Jurkat, Clone E6-1 (cell line): Measurements from ENCODE around the gene MYL12A. TPM values are rescaled to one million over a fixed set of nuclear protein-coding genes. Genes with fewer than 3 reads are reported as not detected.
"Not testable (repeated sequence)": the region's sequence is repeated elsewhere in the genome, so short reads cannot be mapped to it uniquely, and the experiment has no call there.

Source experiments
- DNase-seq: peaks from one replicate; pipeline ENCODE4 v3.0.0-alpha.2; 2011; ENCODE audit warnings: low read depth, low spot score
- H3K4me3 ChIP-seq: 2 replicates; pipeline ENCODE4 v1.5.1; 2011; ENCODE audit warnings: mild to moderate bottlenecking, low read length, control low read depth, moderate library complexity
- polyA plus RNA-seq: library from polyadenylated mRNA; unstranded; fragments of >200 nt; gene quantifications from one replicate; pipeline ENCODE4 v1.2.1, GENCODE V29; 2012; ENCODE audit warnings: missing spikeins; ENCODE audit not compliant: insufficient read length, insufficient read depth

The MYL12A gene
- polyA plus RNA-seq, result 554 TPM

GRCh38 chr18:3247240-3248061, at the start of gene MYL12A:
MYL12A (plus strand) TSS chr18:3247801; CDS start chr18:3253248, 5,447 bp downstream.
- peak; percentile 98 for DNase-seq

GRCh38 chr18:3198260-3198860, 49.2 kb upstream of the MYL12A start:
- not testable (repeated sequence) for DNase-seq, H3K4me3 ChIP-seq

More at GRCh38 chr18:3247240-3248061, at the start of gene MYL12A:
- H3K4me3 ChIP-seq, result peak within 1 kb of the TSS; percentile 95

- DNase-seq, result no peak
- H3K4me3 ChIP-seq, result no peak overlapping the region
Measured at GRCh38 chr18:3199942-3200645, 47.5 kb upstream of the MYL12A start.

GRCh38 chr18:3205239-3205638, 42.4 kb upstream of the MYL12A start:
- no peak overlapping the region for H3K4me3 ChIP-seq
- DNase-seq, result no peak

- no peak overlapping the region for H3K4me3 ChIP-seq
- DNase-seq, result no peak
Measured at GRCh38 chr18:3207565-3207964, 40.0 kb upstream of the MYL12A start.

GRCh38 chr18:3209859-3210569, 37.6 kb upstream of the MYL12A start:
- H3K4me3 ChIP-seq, result no peak overlapping the region
- DNase-seq, result no peak

- no peak overlapping the region for H3K4me3 ChIP-seq
- no peak for DNase-seq
Measured at GRCh38 chr18:3211236-3211992, 36.2 kb upstream of the MYL12A start.

- DNase-seq, result no peak
- H3K4me3 ChIP-seq, result no peak overlapping the region
Measured at GRCh38 chr18:3212657-3213056, 34.9 kb upstream of the MYL12A start.

- peak; percentile 72 for DNase-seq
- peak overlapping the region; percentile 11 for H3K4me3 ChIP-seq
Measured at GRCh38 chr18:3213300-3214059, 34.1 kb upstream of the MYL12A start.

- H3K4me3 ChIP-seq, result no peak overlapping the region
- DNase-seq, result no peak
Measured at GRCh38 chr18:3214855-3215637, 32.6 kb upstream of the MYL12A start.

- DNase-seq, result no peak
- H3K4me3 ChIP-seq, result no peak overlapping the region
Measured at GRCh38 chr18:3216987-3217386, 30.6 kb upstream of the MYL12A start.

GRCh38 chr18:3217948-3218647, 29.5 kb upstream of the MYL12A start:
- H3K4me3 ChIP-seq, result no peak overlapping the region
- no peak for DNase-seq

GRCh38 chr18:3218819-3219218, 28.8 kb upstream of the MYL12A start:
- DNase-seq, result no peak
- no peak overlapping the region for H3K4me3 ChIP-seq

- DNase-seq, result no peak
- no peak overlapping the region for H3K4me3 ChIP-seq
Measured at GRCh38 chr18:3219241-3219630, 28.4 kb upstream of the MYL12A start.

GRCh38 chr18:3219631-3220335, 27.8 kb upstream of the MYL12A start, which contains the start of gene MYOM1:
MYOM1 (minus strand) TSS chr18:3219968; CDS start chr18:3215223, 4,745 bp downstream.
- no peak within 1 kb of the TSS for H3K4me3 ChIP-seq
- DNase-seq, result no peak

- not testable (repeated sequence) for DNase-seq, H3K4me3 ChIP-seq
Measured at GRCh38 chr18:3220868-3221267, 26.7 kb upstream of the MYL12A start.
